H1 (cell line): ENCODE data around the gene DENND4B.

Source experiments
- ASH2L ChIP-seq: fragments of 200-600, 300-600 bp; sonication (generic); IDR thresholded peaks from one replicate; pipeline ENCODE4 v1.7.1; 2017; ENCODE audit warnings: low read length
- CEBPB ChIP-seq: IDR thresholded peaks from 2 replicates; pipeline ENCODE4 v1.6.1; 2012; ENCODE audit warnings: low read depth, low read length
- CREB1 ChIP-seq: IDR thresholded peaks from 2 replicates; pipeline ENCODE4 v1.6.1; 2012; ENCODE audit warnings: inconsistent platforms
- EP300 ChIP-seq, 2 experiments: IDR thresholded peaks; 1 replicate in 1 of 2; 2 replicates in 1 of 2; pipeline ENCODE4 v1.6.1; 2011 to 2012; ENCODE audit warnings: low read depth in 2 of 2, low read length in 2 of 2, mild to moderate bottlenecking in 2 of 2, borderline replicate concordance in 1 of 2, inconsistent platforms in 1 of 2, moderate library complexity in 1 of 2
- JUN ChIP-seq: IDR thresholded peaks from 2 replicates; pipeline ENCODE4 v1.6.1; 2011; ENCODE audit warnings: low read depth, mild to moderate bottlenecking, improper control_type of control experiment, low read length
- SP1 ChIP-seq: IDR thresholded peaks from 2 replicates; pipeline ENCODE4 v1.6.1; 2011; ENCODE audit warnings: low read depth, low read length
- TF ChIP-seq, protein P1 (sequence below), 3 experiments: IDR thresholded peaks; 1 replicate in 2 of 3; 2 replicates in 1 of 3; pipeline versions ENCODE4 v1.5.1 to v1.6.1; 2011; ENCODE audit warnings: low read length in 3 of 3, mild to moderate bottlenecking in 3 of 3, inconsistent platforms in 2 of 3, low read depth in 1 of 3, moderate library complexity in 1 of 3; ENCODE audit not compliant: insufficient read depth in 1 of 3; ENCODE audit errors: control extremely low read depth in 1 of 3
- TF ChIP-seq, protein P2 (sequence below): IDR thresholded peaks from 2 replicates; pipeline ENCODE4 v1.6.1; 2012; ENCODE audit warnings: inconsistent platforms

DNA sequence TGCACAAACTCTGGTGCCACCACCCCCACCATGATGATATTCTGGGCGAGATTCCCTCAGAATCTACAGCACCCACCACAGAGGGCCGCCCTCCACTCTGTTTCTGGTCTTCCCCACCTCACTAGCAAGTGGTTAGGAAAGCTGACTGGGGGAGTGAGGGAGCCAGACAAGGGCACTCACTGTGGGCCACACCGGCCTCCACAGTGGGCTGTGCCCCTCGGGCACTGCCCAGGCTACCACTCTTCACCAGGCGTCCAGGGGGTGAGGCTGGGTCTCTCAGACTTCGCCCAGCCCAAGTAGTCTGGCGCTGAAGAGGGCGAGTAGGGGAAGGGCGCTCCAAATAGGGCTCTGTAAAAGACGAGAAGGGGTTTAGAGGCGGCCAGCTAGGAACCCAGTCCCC, 12.6 kb downstream of the DENND4B start:
- TF ChIP-seq, protein P1, sequence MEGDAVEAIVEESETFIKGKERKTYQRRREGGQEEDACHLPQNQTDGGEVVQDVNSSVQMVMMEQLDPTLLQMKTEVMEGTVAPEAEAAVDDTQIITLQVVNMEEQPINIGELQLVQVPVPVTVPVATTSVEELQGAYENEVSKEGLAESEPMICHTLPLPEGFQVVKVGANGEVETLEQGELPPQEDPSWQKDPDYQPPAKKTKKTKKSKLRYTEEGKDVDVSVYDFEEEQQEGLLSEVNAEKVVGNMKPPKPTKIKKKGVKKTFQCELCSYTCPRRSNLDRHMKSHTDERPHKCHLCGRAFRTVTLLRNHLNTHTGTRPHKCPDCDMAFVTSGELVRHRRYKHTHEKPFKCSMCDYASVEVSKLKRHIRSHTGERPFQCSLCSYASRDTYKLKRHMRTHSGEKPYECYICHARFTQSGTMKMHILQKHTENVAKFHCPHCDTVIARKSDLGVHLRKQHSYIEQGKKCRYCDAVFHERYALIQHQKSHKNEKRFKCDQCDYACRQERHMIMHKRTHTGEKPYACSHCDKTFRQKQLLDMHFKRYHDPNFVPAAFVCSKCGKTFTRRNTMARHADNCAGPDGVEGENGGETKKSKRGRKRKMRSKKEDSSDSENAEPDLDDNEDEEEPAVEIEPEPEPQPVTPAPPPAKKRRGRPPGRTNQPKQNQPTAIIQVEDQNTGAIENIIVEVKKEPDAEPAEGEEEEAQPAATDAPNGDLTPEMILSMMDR (IDR thresholded peaks at IDR 0.05; ENCODE audit: control extremely low read depth in 1 of 3, insufficient read depth in 1 of 3, low read depth in 1 of 3, low read length in 3 of 3), result no peak
- no peak for TF ChIP-seq CEBPB
- no peak for TF ChIP-seq CREB1
- TF ChIP-seq ASH2L, result no peak
- no peak for TF ChIP-seq JUN
- TF ChIP-seq, protein P2, sequence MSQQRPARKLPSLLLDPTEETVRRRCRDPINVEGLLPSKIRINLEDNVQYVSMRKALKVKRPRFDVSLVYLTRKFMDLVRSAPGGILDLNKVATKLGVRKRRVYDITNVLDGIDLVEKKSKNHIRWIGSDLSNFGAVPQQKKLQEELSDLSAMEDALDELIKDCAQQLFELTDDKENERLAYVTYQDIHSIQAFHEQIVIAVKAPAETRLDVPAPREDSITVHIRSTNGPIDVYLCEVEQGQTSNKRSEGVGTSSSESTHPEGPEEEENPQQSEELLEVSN, result no peak
- no peak for TF ChIP-seq EP300 (IDR thresholded peaks at IDR 0.05; ENCODE audit: borderline replicate concordance in 1 of 2, low read depth in 2 of 2, low read length in 2 of 2)
- TF ChIP-seq SP1, result no peak
